Spleen (tissue), 7 donors: ENCODE measurements around the gene PIP5K1B.

Experiments used
- POLR2A ChIP-seq, 3 donors: fragments of 450-650 bp; IDR thresholded peaks; one replicate each; pipeline ENCODE4 v1.5.1; 2017; ENCODE audit warnings: antibody characterized with exemption in 3 of 3, mild to moderate bottlenecking in 1 of 3
- TF ChIP-seq, protein P1 (sequence below), 11 experiments: fragments of 200-600 bp in 7 of 11; fragments of 450-650 bp in 4 of 11; sonication (generic) in 4 of 11; IDR thresholded peaks in 8 of 11; conservative IDR thresholded peaks in 3 of 11; 1 replicate in 7 of 11; 2 replicates in 4 of 11; pipeline versions ENCODE4 v1.4.0 to v1.8.0; 2016 to 2021; ENCODE audit warnings: antibody characterized with exemption in 11 of 11, inconsistent platforms in 4 of 11, mild to moderate bottlenecking in 1 of 11
- donor health status: DM: no; HTN: no; CAD: no; lungs with moderate emphysema.
- donor health status: DM: no; HTN: no; CAD: no.
- donor health status: DM: no; HTN: no; CAD: no.

DNA sequence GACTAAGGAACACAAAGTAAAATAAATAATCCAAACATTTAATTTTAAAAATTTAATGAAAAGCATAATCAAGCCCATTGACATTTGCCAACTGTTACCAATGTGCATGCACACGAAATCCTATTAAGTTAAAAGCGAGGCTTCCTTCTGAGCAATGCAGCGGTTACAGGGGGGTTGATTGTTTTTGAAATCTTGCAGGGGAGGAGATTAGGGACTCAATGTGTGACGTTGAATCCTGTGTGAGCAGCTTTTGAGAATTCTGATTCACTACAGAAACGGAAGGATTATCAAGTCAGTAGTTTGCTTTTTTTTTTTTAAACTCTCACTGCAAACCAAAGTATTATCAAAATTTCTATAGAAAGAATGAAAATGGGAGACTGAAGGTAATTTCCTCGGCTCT, 199.4 kb downstream of the PIP5K1B start:
- TF ChIP-seq, protein P1, sequence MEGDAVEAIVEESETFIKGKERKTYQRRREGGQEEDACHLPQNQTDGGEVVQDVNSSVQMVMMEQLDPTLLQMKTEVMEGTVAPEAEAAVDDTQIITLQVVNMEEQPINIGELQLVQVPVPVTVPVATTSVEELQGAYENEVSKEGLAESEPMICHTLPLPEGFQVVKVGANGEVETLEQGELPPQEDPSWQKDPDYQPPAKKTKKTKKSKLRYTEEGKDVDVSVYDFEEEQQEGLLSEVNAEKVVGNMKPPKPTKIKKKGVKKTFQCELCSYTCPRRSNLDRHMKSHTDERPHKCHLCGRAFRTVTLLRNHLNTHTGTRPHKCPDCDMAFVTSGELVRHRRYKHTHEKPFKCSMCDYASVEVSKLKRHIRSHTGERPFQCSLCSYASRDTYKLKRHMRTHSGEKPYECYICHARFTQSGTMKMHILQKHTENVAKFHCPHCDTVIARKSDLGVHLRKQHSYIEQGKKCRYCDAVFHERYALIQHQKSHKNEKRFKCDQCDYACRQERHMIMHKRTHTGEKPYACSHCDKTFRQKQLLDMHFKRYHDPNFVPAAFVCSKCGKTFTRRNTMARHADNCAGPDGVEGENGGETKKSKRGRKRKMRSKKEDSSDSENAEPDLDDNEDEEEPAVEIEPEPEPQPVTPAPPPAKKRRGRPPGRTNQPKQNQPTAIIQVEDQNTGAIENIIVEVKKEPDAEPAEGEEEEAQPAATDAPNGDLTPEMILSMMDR (IDR thresholded peaks at IDR 0.05 in 8 of 11, conservative IDR thresholded peaks at IDR 0.05 in 3 of 11), result no peak
- no peak for TF ChIP-seq POLR2A (IDR thresholded peaks at IDR 0.05)
